Activated T-cell treated with anti-CD3 and anti-CD28 coated beads, Interleukin-2, amount 50 U/mL, for 48 hours (primary cell): ENCODE results near the gene SSBP3.
"Not testable (repeated sequence)": the region's sequence is repeated elsewhere in the genome, so short reads cannot be mapped to it uniquely, and the experiment has no call there.

ENCODE experiments used
- DNase-seq, 2 experiments: peaks; one replicate each; pipeline ENCODE4 v3.0.0-alpha.2; 2020

The SSBP3 gene

DNA sequence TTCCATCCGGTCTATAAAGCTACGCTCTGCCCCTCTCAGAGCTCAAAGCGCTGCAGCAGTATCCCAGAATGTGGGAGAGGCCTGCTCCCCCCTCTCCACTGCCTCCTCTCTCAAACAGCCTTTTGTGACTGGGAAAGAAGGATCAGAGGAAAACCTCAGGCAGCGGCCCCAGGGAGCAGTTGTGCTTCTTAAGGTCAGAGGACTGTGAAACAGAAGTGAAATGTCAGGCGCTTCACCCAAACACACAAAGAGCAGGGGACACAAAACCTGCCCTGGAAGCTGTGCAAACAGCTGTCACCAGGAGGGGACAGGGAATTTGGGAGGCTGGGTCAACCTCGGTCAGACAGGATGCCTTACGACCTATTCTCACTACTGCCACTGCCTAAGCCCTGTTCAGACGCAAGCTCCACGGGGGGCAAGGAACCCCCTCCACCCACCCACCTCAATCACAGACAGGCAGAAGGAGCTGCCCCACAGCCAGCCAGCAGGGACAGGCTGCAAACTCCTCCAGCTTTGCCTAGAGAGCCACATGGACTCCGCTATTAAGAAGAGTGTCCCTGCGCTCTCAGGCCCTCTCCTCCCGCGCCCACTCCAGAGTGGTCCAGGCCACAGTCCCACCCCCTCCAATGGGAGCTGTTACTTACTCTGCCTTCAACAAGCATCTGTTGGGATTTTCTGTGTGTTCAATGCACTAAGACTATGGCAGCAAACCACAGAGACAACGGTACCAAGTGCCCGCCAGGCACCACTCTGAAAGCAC is 14.6 kb downstream of the SSBP3 start:
- no peak for DNase-seq

GRCh38 chr1:54390655-54391054 is 15.5 kb downstream of the SSBP3 start:
- DNase-seq: no peak

DNA sequence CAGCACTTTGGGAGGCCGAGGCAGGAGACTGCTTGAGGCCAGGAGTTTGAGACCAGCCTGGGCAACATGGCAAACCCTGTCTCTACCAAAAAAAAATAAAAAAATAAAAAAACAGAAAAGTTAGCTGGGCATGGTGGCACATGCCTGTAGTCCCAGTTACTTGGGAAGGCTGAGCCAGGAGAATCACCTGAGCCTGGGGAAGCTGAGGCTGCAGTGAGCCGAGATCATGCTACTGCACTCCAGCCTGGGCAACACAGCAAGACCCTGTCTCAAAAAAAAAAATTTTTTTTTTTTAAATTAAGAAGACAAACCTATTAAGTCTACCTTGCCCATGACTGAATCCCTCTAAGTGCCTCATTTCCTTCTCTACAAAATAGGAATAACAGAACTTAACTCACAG is 16.6 kb downstream of the SSBP3 start:
- DNase-seq: not testable (repeated sequence)

- no peak for DNase-seq
Measured at GRCh38 chr1:54387419-54387818, 18.8 kb downstream of the SSBP3 start.

DNA sequence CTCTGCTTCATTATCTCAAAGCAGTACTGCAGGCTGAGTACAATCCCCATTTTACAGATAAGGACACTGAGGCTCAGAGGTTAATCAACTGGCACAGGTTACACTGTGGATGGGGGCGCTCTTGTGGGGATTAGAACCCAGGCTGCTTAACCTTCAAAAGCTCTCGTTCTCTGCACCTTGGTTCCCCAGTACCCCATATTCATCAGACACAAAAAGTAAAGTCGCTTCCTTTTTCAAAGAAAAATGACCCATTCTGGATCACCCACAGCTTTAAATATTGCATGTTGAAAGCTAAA is 20.5 kb downstream of the SSBP3 start:
- DNase-seq: no peak

DNA sequence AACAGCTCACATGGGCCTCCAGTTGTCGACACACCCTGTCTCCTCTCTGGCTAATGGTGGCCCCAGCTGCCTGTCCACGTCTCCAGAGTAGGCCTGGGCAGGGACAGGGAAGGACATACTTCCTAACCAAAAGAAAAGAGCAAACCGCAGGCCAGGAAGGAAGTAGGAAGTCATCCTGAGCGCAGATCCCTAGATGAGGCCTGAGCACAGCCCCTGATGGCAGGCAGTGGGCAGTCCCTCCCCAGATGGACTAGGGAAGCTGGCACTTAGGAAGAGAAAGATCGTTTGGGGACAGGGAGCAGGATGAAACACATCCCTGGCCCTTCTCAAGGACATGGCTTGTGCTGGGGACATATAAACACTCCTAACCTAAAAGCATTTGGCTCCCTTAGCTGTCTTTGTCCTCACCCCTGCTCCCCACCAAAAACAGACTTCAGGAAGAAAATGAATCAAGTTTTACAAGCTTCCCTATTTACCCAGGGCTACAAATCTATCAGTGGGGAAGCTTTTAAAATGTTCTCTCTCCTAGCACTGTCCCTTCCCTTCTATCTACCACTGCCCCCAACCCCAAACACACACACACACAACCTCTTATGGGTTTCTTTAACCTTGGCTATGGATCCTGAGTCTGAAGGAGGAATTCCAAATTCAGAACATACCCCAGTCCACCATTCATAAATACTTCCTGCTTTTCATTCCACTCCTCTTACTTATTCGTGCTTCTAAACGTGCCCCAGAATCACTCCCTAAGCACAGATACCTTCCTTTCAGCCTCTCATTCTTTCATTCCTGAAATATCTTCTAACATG is 21.1 kb downstream of the SSBP3 start:
- DNase-seq: no peak

DNA sequence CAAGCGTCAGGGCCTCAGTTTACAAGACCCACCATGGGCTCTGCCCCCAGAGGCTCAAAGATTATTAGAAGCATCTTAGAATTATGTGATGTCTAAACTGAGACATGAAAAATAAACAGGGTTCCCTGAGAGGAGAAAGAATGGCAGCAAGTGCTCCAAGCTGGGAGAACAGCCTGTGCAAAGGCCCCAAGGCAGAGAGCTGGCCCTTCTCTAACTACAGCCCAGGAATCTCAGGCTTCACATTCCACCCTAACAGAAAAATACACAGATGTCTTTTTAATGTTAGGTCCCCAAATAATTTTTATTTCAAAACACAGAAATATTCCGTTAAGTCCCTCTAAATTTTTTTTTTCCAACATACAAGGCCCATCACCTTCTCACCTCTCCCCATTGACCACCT is 21.7 kb downstream of the SSBP3 start:
- no peak for DNase-seq

DNA sequence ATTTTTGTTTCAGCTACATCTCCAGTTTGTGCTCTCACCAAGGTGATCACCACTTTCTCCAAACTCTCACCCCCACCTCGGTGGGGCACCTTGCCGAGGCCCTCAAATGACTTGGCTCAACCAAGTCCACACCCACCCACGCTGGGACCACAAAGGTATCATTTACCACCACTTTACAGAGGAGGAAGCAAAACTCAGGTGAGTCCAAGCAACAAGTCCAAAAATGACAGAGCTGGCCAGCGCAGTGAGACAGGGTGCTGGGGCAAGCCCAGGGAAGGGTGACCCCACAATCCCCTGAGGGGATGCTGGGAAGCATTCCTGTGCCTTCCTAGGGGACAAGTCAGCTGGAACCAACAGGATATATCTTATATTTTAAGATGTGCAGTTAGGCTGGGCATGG is 24.7 kb downstream of the SSBP3 start:
- DNase-seq: peak; percentile 50 to 53

GRCh38 chr1:54380290-54380882 is 25.8 kb downstream of the SSBP3 start:
- DNase-seq: peak in 1 of 2 experiments; percentile 59

- DNase-seq: no peak
Measured at GRCh38 chr1:54379555-54380289, 26.5 kb downstream of the SSBP3 start.

GRCh38 chr1:54378874-54379554 is 27.2 kb downstream of the SSBP3 start:
- no peak for DNase-seq

- no peak for DNase-seq
Measured at GRCh38 chr1:54378157-54378873, 27.9 kb downstream of the SSBP3 start.

GRCh38 chr1:54377040-54377691 is 29.0 kb downstream of the SSBP3 start:
- no peak for DNase-seq

DNA sequence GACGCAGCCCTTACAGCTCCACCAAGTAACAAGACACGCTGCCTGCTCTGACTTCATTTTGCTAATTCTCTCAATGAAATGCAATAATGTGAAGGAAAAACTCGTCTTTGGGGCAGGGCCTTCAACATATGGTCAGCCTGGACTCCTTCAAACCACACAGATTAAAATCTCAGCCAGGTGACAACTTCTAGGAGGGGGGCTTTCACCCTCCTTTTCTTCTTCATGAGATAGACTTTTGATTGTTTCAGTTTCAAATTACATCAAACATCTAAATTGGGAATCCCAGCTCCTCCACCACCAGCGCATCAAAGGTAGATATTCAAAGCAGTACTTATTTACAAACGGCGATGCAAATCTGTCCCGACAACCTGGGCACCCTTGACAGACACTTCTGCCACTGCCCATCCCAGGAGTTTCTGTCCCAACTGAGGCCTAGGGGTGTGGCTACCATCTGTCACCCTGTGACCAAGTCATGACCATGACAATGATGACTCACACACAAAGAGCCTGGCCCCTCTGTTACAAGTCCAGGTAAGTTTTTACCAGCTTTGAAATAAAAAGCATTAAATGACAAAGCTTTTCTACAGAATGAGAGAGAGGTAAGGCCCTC is 29.7 kb downstream of the SSBP3 start:
- peak; percentile 50 to 53 for DNase-seq

DNA sequence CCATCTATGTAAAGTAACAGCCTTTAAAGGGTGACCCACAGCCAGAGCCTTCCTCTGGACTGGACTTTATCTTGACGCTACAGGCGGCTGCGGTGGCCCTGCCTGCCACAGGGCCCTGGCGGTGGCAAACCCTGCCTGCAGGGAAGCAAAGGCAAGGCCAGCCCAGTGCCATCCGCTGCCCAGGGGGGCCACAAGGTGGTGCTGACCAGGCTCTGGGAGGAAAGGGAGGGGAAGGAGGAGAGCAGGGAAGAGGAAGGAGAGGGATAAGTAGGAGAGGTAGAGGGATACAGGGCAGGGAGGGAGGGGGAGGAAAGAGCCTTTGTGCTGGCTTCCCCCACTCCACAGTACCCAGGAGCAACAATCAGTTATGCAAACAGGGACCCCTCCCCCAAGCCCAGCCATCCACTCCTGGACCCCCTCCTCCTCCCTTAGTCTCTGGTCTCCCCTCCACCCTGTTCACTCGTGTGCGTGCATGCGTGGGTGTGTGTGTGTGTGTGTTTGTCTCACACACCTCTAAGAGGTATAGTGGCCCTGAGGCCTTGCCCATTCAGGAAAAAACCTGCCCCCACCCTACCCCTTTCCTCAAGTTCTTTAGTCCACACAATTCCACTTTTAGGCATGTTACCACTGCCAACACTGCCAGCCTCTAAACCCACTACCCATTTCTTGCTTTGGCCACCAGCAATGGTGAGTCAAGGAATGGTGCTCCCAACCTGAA is 30.3 kb downstream of the SSBP3 start:
- no peak for DNase-seq

GRCh38 chr1:54375298-54375697 is 30.9 kb downstream of the SSBP3 start:
- no peak for DNase-seq

- DNase-seq: no peak
Measured at GRCh38 chr1:54374766-54375165, 31.4 kb downstream of the SSBP3 start.

- no peak for DNase-seq
Measured at GRCh38 chr1:54372978-54373377, 33.2 kb downstream of the SSBP3 start.

DNA sequence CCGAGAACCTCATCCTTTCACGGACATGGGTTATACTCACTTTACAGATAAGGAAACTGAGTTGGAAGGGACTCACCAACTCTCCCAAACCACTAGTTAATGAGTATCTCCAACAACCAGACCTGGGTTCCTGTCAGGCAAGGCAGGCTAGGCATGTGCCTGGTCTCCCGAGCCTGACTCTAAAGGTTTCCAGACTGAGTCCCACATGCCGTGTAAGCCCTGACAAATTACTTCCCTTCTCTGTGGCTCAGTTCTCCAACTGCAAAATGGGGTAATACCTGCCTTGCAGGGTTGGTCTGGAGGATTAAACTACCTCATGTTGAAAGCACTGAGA is 34.3 kb downstream of the SSBP3 start:
- DNase-seq: no peak
